ENCODE results near the gene VPS52. TPM values are rescaled to one million over a fixed set of nuclear protein-coding genes. Genes with fewer than 3 reads are reported as not detected.

The VPS52 gene
- total and polyA plus RNA-seq, 9 of the 15 experiments (the other 6 are each of a cell fraction or from before 2014, with no cell fraction given): 24.4 to 103 (median 40.2) TPM

DNA sequence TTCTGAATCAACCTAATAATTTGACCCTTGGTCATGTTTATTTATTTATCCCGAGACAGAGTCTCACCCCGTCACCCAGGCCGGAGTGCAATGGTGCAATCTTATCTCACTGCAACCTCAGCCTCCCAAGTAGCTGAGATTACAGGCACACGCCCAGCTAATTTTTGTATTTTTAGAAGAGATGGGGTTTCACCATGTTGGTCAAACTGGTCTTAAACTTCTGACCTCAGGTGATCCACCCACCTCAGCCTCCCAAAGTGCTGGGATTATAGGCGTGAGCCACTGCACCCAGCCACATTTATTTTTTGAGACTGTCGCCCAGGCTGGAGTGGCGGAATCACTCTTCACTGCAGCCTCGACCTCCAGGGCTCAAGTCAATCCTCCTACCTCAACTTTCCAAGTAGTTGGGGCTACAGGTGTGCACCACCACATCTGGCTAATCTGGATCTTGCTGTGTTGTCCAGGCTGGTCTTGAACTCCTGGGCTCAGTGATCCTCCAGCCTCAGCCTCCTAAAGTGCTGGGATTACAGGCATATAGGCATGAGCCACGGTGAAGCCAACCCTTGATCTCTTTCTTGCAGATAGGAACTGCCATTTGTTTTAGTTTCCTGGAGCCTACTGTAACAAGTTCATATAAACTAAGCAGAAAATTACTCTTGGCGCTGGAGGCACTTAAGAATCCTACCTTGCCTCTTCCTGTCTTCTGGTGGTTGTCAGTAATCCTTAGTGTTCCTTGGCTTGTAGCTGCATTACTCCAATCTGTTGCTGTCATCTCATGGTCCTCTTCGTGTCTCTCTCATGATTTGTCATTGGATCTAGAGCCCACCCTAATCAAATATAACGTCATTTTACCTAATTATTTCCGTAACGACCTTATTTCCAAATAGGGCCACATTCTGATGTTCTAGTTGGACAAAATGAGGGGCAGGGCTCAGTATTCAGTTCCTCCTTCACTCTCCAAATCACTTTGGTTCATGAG lies 2.5 kb upstream of the VPS52 start (continued):
- TF ChIP-seq CXXC5 (CRISPR knock-in tag; IDR thresholded peaks at IDR 0.05): peak; percentile 22; the same call in 1 of the 2 replicates
- TF ChIP-seq GTF2A2 (tag; IDR thresholded peaks at IDR 0.05): no peak
- TF ChIP-seq, protein P1, sequence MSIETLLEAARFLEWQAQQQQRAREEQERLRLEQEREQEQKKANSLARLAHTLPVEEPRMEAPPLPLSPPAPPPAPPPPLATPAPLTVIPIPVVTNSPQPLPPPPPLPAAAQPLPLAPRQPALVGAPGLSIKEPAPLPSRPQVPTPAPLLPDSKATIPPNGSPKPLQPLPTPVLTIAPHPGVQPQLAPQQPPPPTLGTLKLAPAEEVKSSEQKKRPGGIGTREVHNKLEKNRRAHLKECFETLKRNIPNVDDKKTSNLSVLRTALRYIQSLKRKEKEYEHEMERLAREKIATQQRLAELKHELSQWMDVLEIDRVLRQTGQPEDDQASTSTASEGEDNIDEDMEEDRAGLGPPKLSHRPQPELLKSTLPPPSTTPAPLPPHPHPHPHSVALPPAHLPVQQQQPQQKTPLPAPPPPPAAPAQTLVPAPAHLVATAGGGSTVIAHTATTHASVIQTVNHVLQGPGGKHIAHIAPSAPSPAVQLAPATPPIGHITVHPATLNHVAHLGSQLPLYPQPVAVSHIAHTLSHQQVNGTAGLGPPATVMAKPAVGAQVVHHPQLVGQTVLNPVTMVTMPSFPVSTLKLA (conservative IDR thresholded peaks at IDR 0.05): 0 out of 4 replicates have a peak, but pooled peaks of 1 of the 2 experiments have one; percentile 5
- TF ChIP-seq XRCC3 (IDR thresholded peaks at IDR 0.05): no peak
- TF ChIP-seq ATF7 (IDR thresholded peaks at IDR 0.05): no peak
- peak; percentile 73 to 97 for TF ChIP-seq RCOR1 (IDR thresholded peaks at IDR 0.05; ENCODE audit: borderline replicate concordance in 1 of 2, low read depth in 2 of 2, low read length in 2 of 2)
- no peak for TF ChIP-seq KLF6 (CRISPR knock-in tag; IDR thresholded peaks at IDR 0.05; ENCODE audit: borderline replicate concordance)
- no peak for TF ChIP-seq ZFP1 (CRISPR knock-in tag; IDR thresholded peaks at IDR 0.05)
- TF ChIP-seq, protein P2, sequence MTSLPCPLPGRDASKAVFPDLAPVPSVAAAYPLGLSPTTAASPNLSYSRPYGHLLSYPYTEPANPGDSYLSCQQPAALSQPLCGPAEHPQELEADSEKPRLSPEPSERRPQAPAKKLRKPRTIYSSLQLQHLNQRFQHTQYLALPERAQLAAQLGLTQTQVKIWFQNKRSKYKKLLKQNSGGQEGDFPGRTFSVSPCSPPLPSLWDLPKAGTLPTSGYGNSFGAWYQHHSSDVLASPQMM (CRISPR knock-in tag; IDR thresholded peaks at IDR 0.05): no peak
- no peak for TF ChIP-seq RBM15 (IDR thresholded peaks at IDR 0.05; ENCODE audit: insufficient read depth, low read length)
- no peak for TF ChIP-seq SAFB2 (IDR thresholded peaks at IDR 0.05; ENCODE audit: borderline replicate concordance, low read depth, low read length, severe bottlenecking)
- no peak for TF ChIP-seq TAL1 (IDR thresholded peaks at IDR 0.05)
- peak; percentile 49 for TF ChIP-seq CEBPB (tag; IDR thresholded peaks at IDR 0.05)
- TF ChIP-seq SNRNP70 (optimal IDR thresholded peaks at IDR 0.05; ENCODE audit: low read depth, low read length): no peak
- TF ChIP-seq CHD2 (IDR thresholded peaks at IDR 0.05; ENCODE audit: low read depth, low read length): no peak
- peak; percentile 7; the same call in 1 of the 2 replicates for TF ChIP-seq BHLHE40 (IDR thresholded peaks at IDR 0.05; ENCODE audit: low read length)
- TF ChIP-seq NCOA4 (IDR thresholded peaks at IDR 0.05; ENCODE audit: partially characterized antibody): no peak
- no peak for TF ChIP-seq STAT5B (CRISPR knock-in tag; IDR thresholded peaks at IDR 0.05)
- no peak for TF ChIP-seq ZFX (CRISPR knock-in tag; IDR thresholded peaks at IDR 0.05)
- TF ChIP-seq ZNF175 (CRISPR knock-in tag; IDR thresholded peaks at IDR 0.05; ENCODE audit: low read depth): no peak
- TF ChIP-seq, protein P3, sequence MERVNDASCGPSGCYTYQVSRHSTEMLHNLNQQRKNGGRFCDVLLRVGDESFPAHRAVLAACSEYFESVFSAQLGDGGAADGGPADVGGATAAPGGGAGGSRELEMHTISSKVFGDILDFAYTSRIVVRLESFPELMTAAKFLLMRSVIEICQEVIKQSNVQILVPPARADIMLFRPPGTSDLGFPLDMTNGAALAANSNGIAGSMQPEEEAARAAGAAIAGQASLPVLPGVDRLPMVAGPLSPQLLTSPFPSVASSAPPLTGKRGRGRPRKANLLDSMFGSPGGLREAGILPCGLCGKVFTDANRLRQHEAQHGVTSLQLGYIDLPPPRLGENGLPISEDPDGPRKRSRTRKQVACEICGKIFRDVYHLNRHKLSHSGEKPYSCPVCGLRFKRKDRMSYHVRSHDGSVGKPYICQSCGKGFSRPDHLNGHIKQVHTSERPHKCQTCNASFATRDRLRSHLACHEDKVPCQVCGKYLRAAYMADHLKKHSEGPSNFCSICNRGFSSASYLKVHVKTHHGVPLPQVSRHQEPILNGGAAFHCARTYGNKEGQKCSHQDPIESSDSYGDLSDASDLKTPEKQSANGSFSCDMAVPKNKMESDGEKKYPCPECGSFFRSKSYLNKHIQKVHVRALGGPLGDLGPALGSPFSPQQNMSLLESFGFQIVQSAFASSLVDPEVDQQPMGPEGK (CRISPR knock-in tag; IDR thresholded peaks at IDR 0.05; ENCODE audit: borderline replicate concordance): no peak
- no peak for TF ChIP-seq ETV1 (tag; conservative IDR thresholded peaks at IDR 0.05; ENCODE audit: low read depth)
- TF ChIP-seq ZNF589 (CRISPR knock-in tag; IDR thresholded peaks at IDR 0.05; ENCODE audit: low read depth): no peak
- no peak for TF ChIP-seq TRIM24 (IDR thresholded peaks at IDR 0.05)
- no peak for TF ChIP-seq ELF2 (CRISPR knock-in tag; IDR thresholded peaks at IDR 0.05)
- TF ChIP-seq ZBTB8A (IDR thresholded peaks at IDR 0.05; ENCODE audit: partially characterized antibody): no peak
